Aorta (tissue), 5 donors: Measurements from ENCODE around the gene GRM1. TPM values are rescaled to one million over a fixed set of nuclear protein-coding genes. Genes with fewer than 3 reads are reported as not detected.

Source experiments
- ATAC-seq: fragments of 200-7000 bp; cut with Tn5 transposase; one replicate; pipeline ENCODE4 v1.9.1; 2022; ENCODE audit warnings: moderate library complexity; ENCODE audit not compliant: low FRiP score
- DNase-seq, 2 donors: peaks; one replicate each; pipeline ENCODE4 v3.0.0-alpha.2; 2020
- H3K27ac ChIP-seq, 2 donors: one replicate each; pipeline ENCODE4 v1.5.1; 2013; ENCODE audit warnings: low read length in 2 of 2, mild to moderate bottlenecking in 2 of 2, moderate library complexity in 2 of 2, control low read depth in 1 of 2, inconsistent platforms in 1 of 2, low read depth in 1 of 2
- H3K27me3 ChIP-seq, 2 donors: one replicate each; pipeline ENCODE4 v1.6.1; 2013; ENCODE audit warnings: control low read depth in 1 of 2, low read length in 1 of 2, mild to moderate bottlenecking in 1 of 2, moderate library complexity in 1 of 2; ENCODE audit not compliant: insufficient read depth in 2 of 2, control insufficient read depth in 1 of 2
- H3K36me3 ChIP-seq, 2 donors: one replicate each; pipeline ENCODE4 v1.6.1; 2013; ENCODE audit warnings: control low read depth in 1 of 2, low read length in 1 of 2, mild to moderate bottlenecking in 1 of 2; ENCODE audit not compliant: insufficient read depth in 2 of 2, control insufficient read depth in 1 of 2
- H3K4me1 ChIP-seq, 2 donors: one replicate each; pipeline ENCODE4 v1.6.1; 2013; ENCODE audit warnings: low read length in 2 of 2, control low read depth in 1 of 2, mild to moderate bottlenecking in 1 of 2, moderate library complexity in 1 of 2; ENCODE audit not compliant: insufficient read depth in 2 of 2, control insufficient read depth in 1 of 2
- H3K4me3 ChIP-seq, 2 donors: one replicate each; pipeline ENCODE4 v1.5.1; 2013; ENCODE audit warnings: low read length in 2 of 2, control low read depth in 1 of 2, mild to moderate bottlenecking in 1 of 2
- H3K9me3 ChIP-seq: one replicate; pipeline ENCODE4 v1.6.1; 2013; ENCODE audit warnings: mild to moderate bottlenecking, low read length; ENCODE audit not compliant: control insufficient read depth
- WGBS, 2 donors: extraction: QIAGEN DNeasy Blood & Tissue Kit; methylation state at CpG; one replicate each; pipeline ENCODE4 v1.1.7; 2013; 5-methylcytosine and 5-hydroxymethylcytosine counted together
- intact Hi-C, 2 donors: fragments of 100-400 bp; cut with DNase I; formaldehyde crosslinking; loops; one replicate each; pipeline versions ENCODE4 v1.14.2 to v1.15.0; 2022
- polyA plus RNA-seq, 2 donors: library from polyadenylated mRNA; stranded (reverse); fragments of 200-250 nt; gene quantifications; one replicate each; pipeline ENCODE4 v1.2.3, GENCODE V29; 2013
- total RNA-seq, 2 donors: library from RNA; stranded (reverse); fragmentation: NEBNext Ultra II Directional; extraction: Animal tissue kit (Norgen Biotek cat#: 25700); gene quantifications; one replicate each; pipeline ENCODE4 v1.2.1, GENCODE V29; 2021
- donor health status: healthy with polysubstance abuse.
- donor health status: Bipolar disorder and iron deficiency.
- donor health status: DM: no; HTN: no; CAD: no.
- donor health status: DM: no; HTN: no; CAD: no.
- donor health status: DM: yes; HTN: yes; CAD: no.

The GRM1 gene
- total and polyA plus RNA-seq, 4 donors: 0.05 to 0.25 (median 0.13) TPM; not detected in 1

GRCh38 chr6:146359131-146359530, 330.3 kb downstream of the GRM1 start:
- no peak overlapping the region for H3K4me3 ChIP-seq
- DNase-seq: no peak
- no peaks in the 10 kb centered on the region for H3K4me1 ChIP-seq
- no peaks in the 10 kb centered on the region for H3K27me3 ChIP-seq
- ATAC-seq: no peak
- no peaks in the 10 kb centered on the region for H3K36me3 ChIP-seq
- intact Hi-C loops: no loop called here
- no peaks in the 10 kb centered on the region for H3K9me3 ChIP-seq
- no peak overlapping the region for H3K27ac ChIP-seq

GRCh38 chr6:146361128-146361924, 332.5 kb downstream of the GRM1 start:
- ATAC-seq: no peak
- intact Hi-C loops: no loop called here
- WGBS, 2 donors: 22% methylated on average over 4 of the region's 4 CpGs

GRCh38 chr6:146363838-146364607, 335.2 kb downstream of the GRM1 start:
- Histone ChIP-seq H3K9me3 (no peaks in the 10 kb centered on the region), H3K27ac (no peak overlapping the region), H3K36me3 (no peaks in the 10 kb centered on the region), H3K27me3 (no peaks in the 10 kb centered on the region), H3K4me1 (no peaks in the 10 kb centered on the region), H3K4me3 (no peak overlapping the region)
- DNase-seq (no peak), ATAC-seq (no peak)
- 72 to 76% methylated on average over 7 of the region's 7 CpGs for WGBS, 2 donors
- intact Hi-C loops: no loop called here

More at GRCh38 chr6:146361128-146361924, 332.5 kb downstream of the GRM1 start:
- H3K4me1 ChIP-seq: no peaks in the 10 kb centered on the region
- no peak overlapping the region for H3K27ac ChIP-seq
- no peaks in the 10 kb centered on the region for H3K27me3 ChIP-seq
- H3K9me3 ChIP-seq: no peaks in the 10 kb centered on the region
- H3K36me3 ChIP-seq: no peaks in the 10 kb centered on the region
- DNase-seq: no peak
- H3K4me3 ChIP-seq: no peak overlapping the region

- no peak overlapping the region for H3K27ac ChIP-seq
- H3K4me1 ChIP-seq: no peaks in the 10 kb centered on the region
- DNase-seq: no peak
- no peak for ATAC-seq
- no peak overlapping the region for H3K4me3 ChIP-seq
- no peaks in the 10 kb centered on the region for H3K27me3 ChIP-seq
- no peaks in the 10 kb centered on the region for H3K36me3 ChIP-seq
- WGBS, 2 donors: 77% methylated on average over 3 of the region's 3 CpGs
- H3K9me3 ChIP-seq: no peaks in the 10 kb centered on the region
- intact Hi-C loops: no loop called here
These were observed 336.1 kb downstream of the GRM1 start for GRCh38 chr6:146364816-146365594.

- intact Hi-C loops: no loop called here
- H3K4me3 ChIP-seq: no peak overlapping the region
- DNase-seq (no peak), ATAC-seq (no peak)
- no peak overlapping the region for H3K27ac ChIP-seq
- H3K27me3 ChIP-seq: no peaks in the 10 kb centered on the region
- 57 to 69% methylated on average over 1 of the region's 1 CpG for WGBS, 2 donors
- H3K4me1 ChIP-seq: no peaks in the 10 kb centered on the region
- H3K36me3 ChIP-seq: no peaks in the 10 kb centered on the region
- no peaks in the 10 kb centered on the region for H3K9me3 ChIP-seq
These were observed 338.2 kb downstream of the GRM1 start for GRCh38 chr6:146367061-146367460.

DNA sequence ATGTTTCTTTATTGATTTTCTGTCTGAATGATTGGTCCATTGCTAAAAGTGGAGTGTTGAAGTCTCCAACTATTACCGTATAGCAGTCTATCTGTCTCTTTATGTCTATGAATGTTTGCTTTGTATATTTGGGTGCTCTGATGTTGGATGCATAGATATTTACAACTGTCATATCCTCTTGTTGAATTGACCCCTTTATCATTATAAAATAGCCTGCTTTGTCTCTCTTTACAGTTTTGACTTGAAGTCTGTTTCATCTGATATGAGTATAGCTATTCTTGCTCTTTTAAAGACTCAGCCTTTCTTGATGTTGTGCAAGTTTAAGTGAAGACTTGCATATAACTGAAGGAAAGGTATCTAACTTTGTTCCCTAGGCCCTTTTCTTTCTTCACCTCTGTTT, 341.0 kb downstream of the GRM1 start:
- ATAC-seq: no peak
- H3K4me1 ChIP-seq: no peaks in the 10 kb centered on the region
- intact Hi-C loops: no loop called here
- 86 to 88% methylated on average over 1 of the region's 1 CpG for WGBS, 2 donors
- no peaks in the 10 kb centered on the region for H3K36me3 ChIP-seq
- H3K27ac ChIP-seq: no peak overlapping the region
- H3K4me3 ChIP-seq: no peak overlapping the region
- no peak for DNase-seq
- no peaks in the 10 kb centered on the region for H3K9me3 ChIP-seq
- H3K27me3 ChIP-seq: no peaks in the 10 kb centered on the region

DNA sequence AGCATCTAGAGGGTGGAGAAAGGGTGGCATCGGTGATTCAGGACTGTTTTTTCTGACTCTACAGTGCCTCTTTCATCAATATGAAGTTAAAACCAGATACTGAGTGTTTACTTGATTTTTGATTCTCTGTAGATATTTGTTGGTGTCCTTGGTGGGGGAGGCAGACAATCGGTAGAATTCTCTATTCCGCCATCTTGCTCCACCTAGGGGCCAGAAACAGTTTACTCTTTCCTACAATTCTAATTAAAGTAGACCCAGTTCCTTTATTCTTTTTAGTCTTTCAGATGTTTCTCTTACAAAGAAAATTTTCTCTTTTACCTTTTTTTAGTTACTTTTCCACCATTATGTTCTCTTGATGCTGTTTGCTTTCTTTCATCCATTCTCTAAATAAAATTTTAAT, 352.6 kb downstream of the GRM1 start:
- Histone ChIP-seq H3K4me3 (no peak overlapping the region), H3K4me1 (no peaks in the 10 kb centered on the region), H3K27ac (no peak overlapping the region), H3K9me3 (peaks cover 4% of the 10 kb centered on the region), H3K36me3 (no peaks in the 10 kb centered on the region), H3K27me3 (no peaks in the 10 kb centered on the region)
- intact Hi-C loops: no loop called here
- 80 to 82% methylated on average over 3 of the region's 3 CpGs for WGBS, 2 donors
- DNase-seq (no peak), ATAC-seq (no peak)

DNA sequence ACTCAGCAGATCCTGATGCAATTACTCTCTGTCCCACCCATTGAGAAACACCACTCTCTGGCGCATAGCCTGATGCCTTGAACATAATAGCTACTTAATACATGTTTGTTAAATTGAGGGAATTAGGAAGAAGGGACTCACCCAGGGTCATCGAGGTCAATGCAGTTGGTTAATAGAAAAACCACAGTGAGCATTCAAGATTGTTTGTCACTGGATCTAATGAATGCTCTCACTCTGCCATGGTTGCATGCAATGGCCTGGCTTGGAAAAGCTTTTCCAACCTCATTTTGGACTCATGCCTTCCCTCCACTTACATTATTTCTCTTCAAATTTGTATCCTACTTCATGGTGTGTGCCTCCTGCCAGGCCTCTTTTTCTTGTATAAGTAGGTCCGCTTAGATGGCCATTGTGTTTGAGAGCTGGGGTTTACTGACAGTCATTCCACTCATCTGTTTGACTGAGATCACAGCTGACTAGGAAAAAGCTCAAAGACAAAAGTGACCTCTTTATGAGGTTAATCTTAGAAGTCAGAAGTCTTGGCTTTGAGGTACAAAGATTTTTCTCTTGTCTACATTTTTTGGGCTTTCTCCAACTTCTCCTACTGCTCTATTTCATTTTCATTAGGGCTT, 360.0 kb downstream of the GRM1 start:
- intact Hi-C loops: no loop called here
- DNase-seq (no peak), ATAC-seq (no peak)
- Histone ChIP-seq H3K4me1 (no peaks in the 10 kb centered on the region), H3K36me3 (no peaks in the 10 kb centered on the region), H3K27ac (no peak overlapping the region), H3K27me3 (no peaks in the 10 kb centered on the region), H3K4me3 (no peak overlapping the region), H3K9me3 (no peaks in the 10 kb centered on the region)
- 80 to 84% methylated on average over 3 of the region's 3 CpGs for WGBS, 2 donors
